GM23338 (cell line): ENCODE measurements around the gene LTN1. TPM values are rescaled to one million over a fixed set of nuclear protein-coding genes. Genes with fewer than 3 reads are reported as not detected.

Source experiments
- ATAC-seq: fragments of 200-7000 bp; cut with Tn5 transposase; 3 replicates; pipeline ENCODE4 v1.9.1; 2020
- DNase-seq: peaks from one replicate; pipeline ENCODE4 v3.0.0-alpha.2; 2015; ENCODE audit warnings: low spot score
- H2AFZ ChIP-seq: fragments of 200-600 bp; sonication (generic); 2 replicates; pipeline ENCODE4 v1.8.0; 2016; ENCODE audit warnings: antibody characterized with exemption, mild to moderate bottlenecking, moderate library complexity
- H3F3A ChIP-seq: fragments of 200-600 bp; sonication (generic); replicated peaks from 2 replicates; pipeline ENCODE4 v1.8.0; 2017; ENCODE audit warnings: antibody characterized with exemption, mixed run types, low read depth
- H3K27ac ChIP-seq: fragments of 200-600 bp; sonication (generic); 2 replicates; pipeline ENCODE4 v1.6.1; 2016; ENCODE audit warnings: low read depth
- H3K27me3 ChIP-seq: fragments of 200-600 bp; sonication (generic); 2 replicates; pipeline ENCODE4 v1.8.0; 2016; ENCODE audit warnings: mild to moderate bottlenecking, mixed run types, moderate library complexity; ENCODE audit not compliant: insufficient read depth
- H3K36me3 ChIP-seq: fragments of 200-600 bp; sonication (generic); 2 replicates; pipeline ENCODE4 v1.8.0; 2016; ENCODE audit warnings: mild to moderate bottlenecking; ENCODE audit not compliant: insufficient read depth
- H3K4me1 ChIP-seq: fragments of 200-600 bp; sonication (generic); 2 replicates; pipeline ENCODE4 v1.8.0; 2016; ENCODE audit warnings: mild to moderate bottlenecking, moderate library complexity; ENCODE audit not compliant: insufficient read depth
- H3K4me2 ChIP-seq: fragments of 200-600 bp; sonication (generic); 2 replicates; pipeline ENCODE4 v1.7.1; 2017; ENCODE audit warnings: mixed run types
- H3K4me3 ChIP-seq: fragments of 200-600 bp; sonication (generic); 2 replicates; pipeline ENCODE4 v1.6.1; 2016; ENCODE audit warnings: mixed run types
- H3K79me2 ChIP-seq: fragments of 200-600 bp; sonication (generic); replicated peaks from 2 replicates; pipeline ENCODE4 v1.8.0; 2017; ENCODE audit warnings: mild to moderate bottlenecking; ENCODE audit not compliant: insufficient read depth
- H3K9me2 ChIP-seq: fragments of 200-600 bp; sonication (generic); 2 replicates; pipeline ENCODE4 v1.8.0; 2017; ENCODE audit not compliant: insufficient read depth
- H4K20me1 ChIP-seq: fragments of 200-600 bp; sonication (generic); replicated peaks from 2 replicates; pipeline ENCODE4 v1.8.0; 2017; ENCODE audit warnings: mild to moderate bottlenecking; ENCODE audit not compliant: insufficient read depth
- H3K27ac Mint-ChIP-seq: 2 replicates; pipeline ENCODE4 v1.8.0; 2020; ENCODE audit warnings: inconsistent platforms, mild to moderate bottlenecking, moderate library complexity, mixed read lengths
- H3K27me3 Mint-ChIP-seq: 3 replicates; pipeline ENCODE4 v1.8.0; 2022; ENCODE audit warnings: low read depth, mild to moderate bottlenecking, moderate library complexity, mixed read lengths, inconsistent platforms; ENCODE audit not compliant: insufficient read depth, poor library complexity
- H3K36me3 Mint-ChIP-seq: 3 replicates; pipeline ENCODE4 v1.8.0; 2021; ENCODE audit warnings: low read depth, mild to moderate bottlenecking, inconsistent platforms, moderate library complexity, mixed read lengths
- H3K4me1 Mint-ChIP-seq: 3 replicates; pipeline ENCODE4 v1.8.0; 2020; ENCODE audit warnings: mild to moderate bottlenecking, inconsistent platforms, mixed read lengths
- H3K4me3 Mint-ChIP-seq: 3 replicates; pipeline ENCODE4 v1.8.0; 2021; ENCODE audit warnings: moderate library complexity, mild to moderate bottlenecking, inconsistent platforms, mixed read lengths
- H3K9me3 Mint-ChIP-seq: 3 replicates; pipeline ENCODE4 v1.8.0; 2020; ENCODE audit warnings: moderate library complexity, mild to moderate bottlenecking, inconsistent platforms, mixed read lengths
- CREB1 ChIP-seq: fragments of 250-450 bp; sonication (Bioruptor Pico); IDR thresholded peaks from 2 replicates; pipeline ENCODE4 v1.5.0; 2020; ENCODE audit warnings: low read depth, mild to moderate bottlenecking, moderate library complexity
- NANOG ChIP-seq: IDR thresholded peaks from 2 replicates; pipeline ENCODE4 v1.6.1; 2016; ENCODE audit warnings: antibody characterized with exemption, borderline replicate concordance
- POLR2AphosphoS5 ChIP-seq: IDR thresholded peaks from 2 replicates; pipeline ENCODE4 v1.6.1; 2016; ENCODE audit warnings: antibody characterized with exemption, low read depth
- REST ChIP-seq: IDR thresholded peaks from one replicate; pipeline ENCODE4 v1.6.1; 2018; ENCODE audit warnings: antibody characterized with exemption; ENCODE audit not compliant: unreplicated experiment
- STAT1 ChIP-seq: IDR thresholded peaks from one replicate; pipeline ENCODE4 v1.6.1; 2016; ENCODE audit warnings: antibody characterized with exemption; ENCODE audit not compliant: unreplicated experiment
- ZNF114 ChIP-seq: fragments of 250-450 bp; sonication (Bioruptor Pico); IDR thresholded peaks from 2 replicates; pipeline ENCODE4 v1.5.0; 2020; ENCODE audit warnings: mild to moderate bottlenecking, moderate library complexity
- ZNF331 ChIP-seq: fragments of 250-450 bp; sonication (Bioruptor Pico); IDR thresholded peaks from 2 replicates; pipeline ENCODE4 v1.5.0; 2020; ENCODE audit warnings: low read depth, mild to moderate bottlenecking, moderate library complexity
- polyA plus RNA-seq: library from polyadenylated mRNA; unstranded; fragments of >200 nt; fragmentation: Nextera tagmentation; extraction: Ambion mirVana; gene quantifications from 2 replicates; pipeline ENCODE4 v1.2.1, GENCODE V29; 2016
- total RNA-seq: library from RNA; depleted of rRNA; stranded (reverse); fragments of >200 nt; shearing (Covaris generic); gene quantifications from 2 replicates; pipeline ENCODE4 v1.2.3, GENCODE V29; 2014

Gene LTN1
- total and polyA plus RNA-seq, 2 experiments from 2014 or later, result 11.1 to 26.1 TPM

GRCh38 chr21:28916150-28916893, 76.4 kb downstream of the LTN1 start:
- Histone ChIP-seq H3K4me2 (no peak overlapping the region), H3K27me3 (no peaks in the 10 kb centered on the region)
- no peak for TF ChIP-seq ZNF114 (CRISPR knock-in tag)
- no peak for TF ChIP-seq ZNF331 (CRISPR knock-in tag)
- no peak for TF ChIP-seq NANOG
- no peak for TF ChIP-seq REST
- no peak for TF ChIP-seq CREB1 (CRISPR knock-in tag)
- TF ChIP-seq STAT1, result no peak

GRCh38 chr21:28913071-28913470, 79.6 kb downstream of the LTN1 start:
- Histone ChIP-seq H3K4me1 (no peaks in the 10 kb centered on the region), H4K20me1 (no peaks in the 10 kb centered on the region), H3K27me3 (no peaks in the 10 kb centered on the region), H2AFZ (no peak overlapping the region), H3K9me2 (no peaks in the 10 kb centered on the region), H3F3A (no peaks in the 10 kb centered on the region), H3K79me2 (no peaks in the 10 kb centered on the region), H3K36me3 (no peaks in the 10 kb centered on the region), H3K4me3 (no peak overlapping the region), H3K4me2 (no peak overlapping the region), H3K27ac (no peak overlapping the region)
- peak; percentile 53 for ATAC-seq
- Mint-ChIP-seq H3K4me1 (peaks cover 3% of the 10 kb centered on the region; the same call in 2 of the 3 replicates), H3K4me3 (no peak overlapping the region), H3K27ac (no peak overlapping the region), H3K9me3 (no peaks in the 10 kb centered on the region), H3K27me3 (peaks cover 6% of the 10 kb centered on the region), H3K36me3 (no peaks in the 10 kb centered on the region)
- no peak for DNase-seq
- TF ChIP-seq POLR2AphosphoS5 (no peak), REST (no peak), STAT1 (no peak)

More at GRCh38 chr21:28916150-28916893, 76.4 kb downstream of the LTN1 start:
- Histone ChIP-seq H3K36me3 (no peaks in the 10 kb centered on the region), H3K4me3 (no peak overlapping the region), H4K20me1 (no peaks in the 10 kb centered on the region), H3K79me2 (no peaks in the 10 kb centered on the region), H3K9me2 (no peaks in the 10 kb centered on the region), H3K27ac (no peak overlapping the region), H2AFZ (no peak overlapping the region), H3F3A (no peaks in the 10 kb centered on the region), H3K4me1 (peaks cover under 1% of the 10 kb centered on the region; the same call in 1 of the 2 replicates)
- peaks cover 3% of the 10 kb centered on the region; the same call in 2 of the 3 replicates for H3K4me1 Mint-ChIP-seq
- no peaks in the 10 kb centered on the region for H3K36me3 Mint-ChIP-seq
- ATAC-seq (no peak), DNase-seq (no peak)
- H3K27ac Mint-ChIP-seq, result no peak overlapping the region; the same call in 1 of the 2 replicates
- no peaks in the 10 kb centered on the region for H3K9me3 Mint-ChIP-seq
- H3K4me3 Mint-ChIP-seq, result no peak overlapping the region
- H3K27me3 Mint-ChIP-seq, result peaks cover 6% of the 10 kb centered on the region
